HuH-7.5 (cell line): ENCODE measurements around the gene ITPKB.

Experiments used
- DNase-seq: peaks from one replicate; pipeline ENCODE4 v3.0.0; 2011; ENCODE audit warnings: low spot score

The ITPKB gene

DNA sequence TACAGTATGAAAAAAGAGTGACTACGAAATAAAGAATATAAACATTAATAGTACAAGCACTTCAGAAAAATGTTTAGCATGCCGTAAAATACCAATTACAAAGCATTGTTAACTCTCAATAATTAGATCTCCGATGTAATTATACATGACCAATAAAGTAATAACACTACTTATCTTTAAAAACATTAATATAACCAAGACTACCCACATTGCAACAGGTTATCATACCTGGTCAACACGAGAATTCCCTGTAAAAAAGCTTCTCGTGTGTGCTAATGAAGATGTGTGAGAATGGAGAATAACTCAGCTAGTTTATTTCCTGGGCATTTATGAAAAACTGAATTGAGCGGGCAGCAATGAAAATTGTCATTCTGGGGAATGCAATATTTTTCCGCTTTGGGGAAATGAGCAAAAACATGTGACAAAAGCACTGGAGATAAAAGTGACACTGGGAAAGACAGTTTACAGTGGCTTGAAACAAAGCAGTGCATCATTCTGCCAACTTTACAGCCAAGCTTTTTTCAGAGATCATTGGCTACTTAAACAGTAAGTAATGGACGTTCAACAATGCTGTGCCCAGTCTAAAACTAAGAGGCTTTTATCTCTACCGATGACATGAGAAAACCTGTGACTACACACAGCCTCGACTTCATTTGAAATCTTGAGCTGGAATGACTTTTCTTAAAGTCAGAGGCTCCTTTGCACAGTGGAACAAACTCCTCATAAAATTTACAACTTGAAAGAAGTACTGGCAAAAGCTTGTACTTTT is 34.7 kb downstream of the ITPKB start:
- DNase-seq, result no peak

DNA sequence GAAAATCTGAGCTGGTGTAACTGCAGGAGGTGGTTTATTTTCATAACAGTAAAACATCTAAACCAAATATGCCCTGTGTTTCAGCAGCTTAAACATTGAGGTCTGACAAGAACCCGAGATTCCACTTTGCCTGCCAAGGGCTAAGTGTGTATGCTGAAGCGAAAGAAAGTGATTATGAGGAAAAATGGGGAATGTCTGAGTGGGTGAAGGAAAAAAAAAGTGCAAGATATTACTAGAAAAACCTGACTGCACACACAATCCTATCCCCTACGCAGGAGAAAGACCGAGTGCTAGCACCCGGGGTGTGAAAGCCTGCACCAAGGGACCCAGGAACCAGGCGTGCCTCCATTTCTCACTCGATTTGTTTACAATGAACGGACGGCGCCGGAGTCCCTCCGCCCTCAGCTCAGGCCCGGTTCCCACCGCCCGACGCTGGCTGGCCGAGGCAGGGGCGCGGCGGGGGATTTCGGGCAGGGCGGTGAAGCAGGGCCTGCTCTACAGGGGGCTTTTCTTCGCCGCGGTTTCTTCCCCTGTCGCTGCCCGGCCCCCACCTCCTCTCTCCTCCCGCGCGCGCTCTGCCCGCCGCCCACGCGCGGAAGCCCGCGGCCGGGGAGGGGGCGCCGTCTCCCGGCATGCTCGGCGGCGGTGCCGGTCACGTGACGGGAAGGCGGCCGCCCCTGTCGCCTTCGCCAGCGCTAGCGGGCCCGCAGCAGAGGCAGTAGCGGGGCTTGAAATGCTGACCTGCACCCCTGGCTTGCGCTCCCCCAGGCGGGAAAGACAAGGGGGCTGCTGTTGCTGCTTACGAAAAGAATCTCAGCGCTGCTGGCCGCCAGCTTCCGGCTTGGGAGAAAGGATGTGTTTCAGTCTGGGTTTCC is 35.9 kb downstream of the ITPKB start:
- peak; percentile 39 for DNase-seq

- no peak for DNase-seq
Observed at GRCh38 chr1:226702318-226702956, 36.6 kb downstream of the ITPKB start.

DNA sequence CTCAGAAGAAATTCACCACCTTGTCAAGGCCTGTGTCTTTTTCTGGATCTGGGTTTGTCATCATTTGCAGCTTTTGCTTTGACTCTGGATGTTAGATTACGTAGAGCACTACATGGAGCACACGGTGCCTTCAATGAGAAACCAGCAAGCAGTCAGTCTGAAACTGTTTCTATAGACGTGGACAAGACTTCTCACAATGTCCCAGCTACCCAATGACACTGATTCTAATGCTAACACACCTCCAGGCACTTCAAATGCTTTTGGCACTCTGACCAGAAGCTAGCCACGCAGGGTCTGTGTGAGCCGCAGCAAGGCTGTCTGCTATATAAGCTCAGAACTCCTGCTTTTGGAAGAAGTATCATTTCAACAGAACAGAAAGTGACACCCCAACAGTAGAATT is 38.2 kb downstream of the ITPKB start:
- DNase-seq, result no peak

DNA sequence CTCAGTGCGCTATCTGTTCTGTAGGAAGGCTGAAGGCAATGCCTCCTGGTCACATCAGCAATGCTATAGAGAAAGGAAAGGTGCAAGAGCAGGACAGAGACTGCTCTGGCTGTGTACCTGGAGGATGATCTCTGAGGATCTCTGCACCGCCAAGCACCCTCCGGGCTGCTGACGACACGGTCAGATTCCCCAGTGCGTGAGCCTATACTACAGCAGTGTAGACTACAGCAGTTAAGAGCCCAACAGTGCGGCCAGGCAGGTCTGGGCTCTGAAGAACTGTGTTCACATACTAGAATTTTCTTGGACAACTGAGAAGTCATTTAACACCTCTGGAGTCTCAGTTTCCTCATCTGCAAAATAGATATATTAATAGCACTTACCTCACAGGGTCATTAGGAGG is 39.9 kb downstream of the ITPKB start:
- no peak for DNase-seq

GRCh38 chr1:226698659-226699058 is 40.4 kb downstream of the ITPKB start:
- DNase-seq, result no peak

- no peak for DNase-seq
Observed at GRCh38 chr1:226697929-226698544, 41.0 kb downstream of the ITPKB start.

GRCh38 chr1:226697151-226697928 is 41.7 kb downstream of the ITPKB start:
- no peak for DNase-seq

- DNase-seq, result no peak
Observed at GRCh38 chr1:226696547-226696946, 42.5 kb downstream of the ITPKB start.

- no peak for DNase-seq
Observed at GRCh38 chr1:226695335-226695900, 43.7 kb downstream of the ITPKB start.

- DNase-seq, result no peak
Observed at GRCh38 chr1:226692823-226693222, 46.3 kb downstream of the ITPKB start.

GRCh38 chr1:226692051-226692792 is 46.9 kb downstream of the ITPKB start:
- DNase-seq, result no peak

GRCh38 chr1:226691247-226691646 is 47.8 kb downstream of the ITPKB start:
- DNase-seq, result no peak

DNA sequence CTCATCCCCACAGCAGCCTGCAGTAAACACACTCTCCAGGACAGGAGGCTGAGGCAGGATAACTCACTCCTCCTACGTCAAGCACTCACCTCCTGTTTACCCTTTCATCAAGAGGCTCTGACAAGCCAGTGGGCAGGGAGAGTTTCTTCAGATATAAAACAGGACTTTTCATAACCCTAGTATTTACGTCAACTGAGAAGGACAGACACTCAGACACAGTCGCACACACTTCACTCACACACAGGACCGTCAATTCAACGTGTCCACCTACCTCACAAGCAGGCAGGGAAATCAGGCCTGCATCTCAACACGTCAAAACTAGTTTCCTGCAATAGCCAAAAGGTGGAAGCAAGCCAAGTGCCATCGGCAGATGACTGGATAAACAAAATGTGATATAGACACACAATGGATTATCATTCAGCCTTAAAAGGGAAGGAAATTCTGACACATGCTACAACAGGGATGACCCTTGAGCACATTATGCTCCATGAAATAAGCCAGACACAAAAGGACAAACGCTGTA is 48.6 kb downstream of the ITPKB start:
- DNase-seq, result no peak

GRCh38 chr1:226688808-226689207 is 50.3 kb downstream of the ITPKB start:
- no peak for DNase-seq

GRCh38 chr1:226688056-226688748 is 50.9 kb downstream of the ITPKB start:
- DNase-seq, result no peak

DNA sequence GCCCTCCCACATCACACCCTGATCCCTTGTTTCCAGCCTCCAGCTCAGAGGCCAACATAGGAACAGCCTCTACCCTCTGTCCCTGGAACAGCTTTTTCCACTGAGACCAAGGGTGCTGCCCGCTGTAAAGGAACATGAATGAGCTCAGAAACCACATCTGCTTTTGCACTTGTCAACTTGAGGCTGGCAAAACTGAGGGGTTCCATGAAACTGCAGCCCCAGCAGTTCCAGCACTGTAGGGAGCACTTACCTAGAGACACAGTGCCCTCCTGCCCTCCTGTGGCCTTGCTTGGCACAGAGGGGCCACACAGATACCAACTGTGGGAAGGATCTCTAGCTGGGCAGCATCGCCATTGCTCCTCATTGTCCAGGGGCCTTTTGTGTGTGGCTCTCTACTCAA is 51.7 kb downstream of the ITPKB start:
- no peak for DNase-seq

DNA sequence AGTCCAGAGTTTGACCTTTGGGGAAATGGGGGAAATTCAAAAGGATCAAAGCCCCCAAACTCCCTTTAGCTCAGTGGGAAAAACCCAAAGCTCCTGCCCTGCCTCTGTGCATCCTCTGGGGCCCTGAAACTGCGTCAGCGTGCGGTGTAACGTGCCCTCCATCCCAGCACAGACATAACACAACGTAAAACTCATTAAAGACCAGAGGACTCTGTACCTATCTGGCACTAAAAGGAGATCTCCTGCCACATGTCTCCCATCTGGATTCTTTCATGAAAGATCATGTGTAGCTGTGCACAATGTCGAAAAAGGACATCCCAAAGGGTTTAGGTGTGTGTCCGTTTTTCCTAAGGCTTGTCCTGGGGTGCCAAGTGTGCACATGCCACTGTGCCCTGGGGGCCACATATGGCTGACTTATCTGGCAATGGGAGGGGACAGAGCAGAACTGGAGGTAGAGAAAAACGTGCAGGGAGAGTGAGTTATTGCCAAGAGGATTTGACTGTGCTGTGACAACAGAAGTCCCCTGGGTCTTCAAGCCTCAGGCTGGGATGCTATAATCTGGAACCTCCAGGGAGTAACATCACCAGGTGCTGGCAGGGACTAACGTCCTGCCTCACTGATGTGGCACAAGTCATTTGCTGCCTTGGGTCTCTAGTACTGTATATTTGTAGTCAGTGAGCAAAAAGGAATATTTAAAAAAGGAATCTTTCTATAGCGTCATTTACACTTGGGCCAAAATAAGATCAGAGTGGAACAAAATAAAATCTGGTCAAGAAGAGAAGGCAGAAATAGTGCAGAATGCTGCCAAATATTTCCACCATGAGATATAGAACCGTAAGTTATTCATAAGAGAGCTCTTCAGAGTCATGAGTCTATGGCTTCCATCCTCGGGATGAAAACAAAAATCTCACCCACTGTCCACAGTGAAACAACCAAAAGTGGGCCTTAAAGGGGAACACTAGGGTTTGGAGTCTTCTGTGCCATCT is 52.3 kb downstream of the ITPKB start:
- DNase-seq, result no peak
